HCT116 (cell line): ENCODE results near the gene ERAL1. TPM values are rescaled to one million over a fixed set of nuclear protein-coding genes. Genes with fewer than 3 reads are reported as not detected.

Source experiments
- ATAC-seq: fragments of 200-7000 bp; cut with Tn5 transposase; 2 replicates; pipeline ENCODE4 v1.9.1; 2020; ENCODE audit warnings: mild to moderate bottlenecking, moderate library complexity
- BruUV-seq: library from RNA; stranded (reverse); fragments of 400-500 nt; replicated peaks from 2 replicates; lab custom pipeline; 2021; lab: Mats Ljungman, UMichigan
- CTCF ChIA-PET: fragments of 300-600 bp; sonication (Branson Sonifier 250); formaldehyde crosslinking; loops from one replicate; lab custom pipeline; 2021; ENCODE audit warnings: antibody characterized with exemption; lab: Charles Lee
- POLR2A ChIA-PET: fragments of 300-600, 350-600 bp; sonication (Branson Sonifier 250); formaldehyde crosslinking; loops from one replicate; lab custom pipeline; 2021; ENCODE audit warnings: antibody characterized with exemption; lab: Charles Lee
- RAD21 ChIA-PET, 2 experiments: fragments of 300-600 bp; sonication (Branson Sonifier 250); formaldehyde crosslinking; loops; one replicate each; lab custom pipeline; 2023; ENCODE audit warnings: low total read pairs in 2 of 2; ENCODE audit not compliant: uncharacterized antibody in 2 of 2, unreplicated experiment in 2 of 2, low non-redundant PET in 1 of 2; lab: Charles Lee
- DNase-seq: peaks from one replicate; pipeline ENCODE4 v3.0.0-alpha.2; 2010; ENCODE audit warnings: low read depth, low spot score
- H2AFZ ChIP-seq: fragments of 200-600 bp; shearing (Covaris generic), sonication (generic); 2 replicates; pipeline ENCODE4 v1.6.1; 2017; ENCODE audit warnings: low read depth, mixed run types, mixed read lengths, antibody characterized with exemption, low read length; ENCODE audit not compliant: poor library complexity, severe bottlenecking
- H3K27ac ChIP-seq: 2 replicates; pipeline ENCODE4 v1.5.1; 2012; ENCODE audit warnings: low read depth, low read length
- H3K27me3 ChIP-seq: fragments of 200-600 bp; sonication (generic); 2 replicates; pipeline ENCODE4 v1.6.1; 2016; ENCODE audit warnings: mixed run types, low read length, mixed read lengths; ENCODE audit not compliant: insufficient read depth
- H3K36me3 ChIP-seq, 2 experiments: fragments of 200-500 bp in 1 of 2; fragments of 200-600 bp in 1 of 2; sonication (Bioruptor generic) in 1 of 2; sonication (generic) in 1 of 2; 2 replicates each; pipeline versions ENCODE4 v1.5.1 to v1.6.1; 2014 to 2016; ENCODE audit warnings: low read length in 2 of 2, inconsistent platforms in 1 of 2, mixed read lengths in 1 of 2, mixed run types in 1 of 2; ENCODE audit not compliant: insufficient read depth in 2 of 2, control insufficient read depth in 1 of 2
- H3K4me1 ChIP-seq, 2 experiments: fragments of 200-600 bp in 1 of 2; sonication (generic) in 1 of 2; 2 replicates each; pipeline versions ENCODE4 v1.5.1 to v1.6.1; 2012 to 2017; ENCODE audit warnings: low read length in 2 of 2, inconsistent platforms in 1 of 2, mild to moderate bottlenecking in 1 of 2, mixed read lengths in 1 of 2, mixed run types in 1 of 2, moderate library complexity in 1 of 2; ENCODE audit not compliant: insufficient read depth in 2 of 2, control insufficient read depth in 1 of 2
- H3K4me2 ChIP-seq: fragments of 200-600 bp; sonication (generic); 2 replicates; pipeline ENCODE4 v1.6.1; 2017; ENCODE audit warnings: mixed run types, low read length, mixed read lengths
- H3K4me3 ChIP-seq, 2 experiments: fragments of 200-600 bp in 1 of 2; sonication (generic) in 1 of 2; replicated peaks in 1 of 2; 2 replicates each; pipeline ENCODE4 v1.5.1; 2011 to 2016; ENCODE audit warnings: low read length in 2 of 2, control low read depth in 1 of 2, low read depth in 1 of 2, mild to moderate bottlenecking in 1 of 2, mixed read lengths in 1 of 2, mixed run types in 1 of 2
- H3K79me2 ChIP-seq: fragments of 200-600 bp; sonication (generic); 2 replicates; pipeline ENCODE4 v1.6.1; 2017; ENCODE audit warnings: mild to moderate bottlenecking, mixed run types, low read length, moderate library complexity, mixed read lengths; ENCODE audit not compliant: insufficient read depth
- H3K9ac ChIP-seq: fragments of 200-600 bp; sonication (generic); 2 replicates; pipeline ENCODE4 v1.6.1; 2016; ENCODE audit warnings: low read length, mixed read lengths
- H3K9me2 ChIP-seq: fragments of 200-600 bp; sonication (generic), shearing (Covaris generic); 2 replicates; pipeline ENCODE4 v1.6.1; 2017; ENCODE audit warnings: mixed run types, mild to moderate bottlenecking, moderate library complexity; ENCODE audit not compliant: insufficient read depth
- H3K9me3 ChIP-seq, 2 experiments: fragments of 200-500 bp in 1 of 2; fragments of 200-600 bp in 1 of 2; sonication (Bioruptor generic) in 1 of 2; sonication (generic) in 1 of 2; 2 replicates each; pipeline ENCODE4 v1.6.1; 2014 to 2017; ENCODE audit warnings: low read length in 2 of 2, mixed read lengths in 2 of 2, inconsistent platforms in 1 of 2, low read depth in 1 of 2, mild to moderate bottlenecking in 1 of 2, mixed run types in 1 of 2, moderate library complexity in 1 of 2; ENCODE audit not compliant: control insufficient read depth in 1 of 2, insufficient read depth in 1 of 2
- H4K20me1 ChIP-seq: fragments of 200-600 bp; sonication (generic), shearing (Covaris generic); 2 replicates; pipeline ENCODE4 v1.6.1; 2017; ENCODE audit warnings: mixed run types, mild to moderate bottlenecking, moderate library complexity; ENCODE audit not compliant: insufficient read depth
- CBX3 ChIP-seq: IDR thresholded peaks from 2 replicates; pipeline ENCODE4 v1.6.1; 2012; ENCODE audit warnings: low read depth
- CEBPB ChIP-seq: IDR thresholded peaks from 2 replicates; pipeline ENCODE4 v1.6.1; 2012; ENCODE audit warnings: low read depth
- ELF1 ChIP-seq: IDR thresholded peaks from 2 replicates; pipeline ENCODE4 v1.6.1; 2012; ENCODE audit warnings: low read depth, borderline replicate concordance
- FOSL1 ChIP-seq: IDR thresholded peaks from 2 replicates; pipeline ENCODE4 v1.6.1; 2012; ENCODE audit warnings: low read depth
- JUND ChIP-seq: IDR thresholded peaks from 2 replicates; pipeline ENCODE4 v1.6.1; 2012
- POLR2A ChIP-seq: IDR thresholded peaks from 2 replicates; pipeline ENCODE4 v1.7.0; 2011; ENCODE audit warnings: borderline replicate concordance; ENCODE audit not compliant: insufficient read depth, insufficient read length; ENCODE audit errors: extremely low read depth
- RAD21 ChIP-seq: IDR thresholded peaks from 2 replicates; pipeline ENCODE4 v1.6.1; 2012; ENCODE audit warnings: low read depth, mild to moderate bottlenecking
- SP1 ChIP-seq: IDR thresholded peaks from 2 replicates; pipeline ENCODE4 v1.6.1; 2012; ENCODE audit warnings: low read depth
- YY1 ChIP-seq: IDR thresholded peaks from 2 replicates; pipeline ENCODE4 v1.6.1; 2011; ENCODE audit warnings: low read length, low read depth, moderate library complexity, mild to moderate bottlenecking; ENCODE audit not compliant: insufficient replicate concordance; ENCODE audit errors: extremely low read depth
- ZFX ChIP-seq: fragments of 450-650 bp; IDR thresholded peaks from 2 replicates; pipeline ENCODE4 v1.6.1; 2017
- ZNF274 ChIP-seq: fragments of 200-500 bp; sonication (Bioruptor generic); IDR thresholded peaks from 2 replicates; pipeline ENCODE4 v1.6.1; 2014; ENCODE audit warnings: mild to moderate bottlenecking, low read depth, low read length, inconsistent platforms
- intact Hi-C: fragments of 100-400 bp; cut with micrococcal nuclease; formaldehyde crosslinking; loops from 2 replicates; pipeline ENCODE4 v1.10.0; 2022
- total RNA-seq: library from RNA; stranded (reverse); gene quantifications from one replicate; pipeline ENCODE4 v1.2.1, GENCODE V29; 2021; ENCODE audit not compliant: unreplicated experiment
- TF ChIP-seq, protein P1 (sequence below): IDR thresholded peaks from 2 replicates; pipeline ENCODE4 v1.6.1; 2012; ENCODE audit warnings: low read depth
- TF ChIP-seq, protein P2 (sequence below): IDR thresholded peaks from 2 replicates; pipeline ENCODE4 v1.6.1; 2012
- TF ChIP-seq, protein P3 (sequence below): IDR thresholded peaks from 2 replicates; pipeline ENCODE4 v1.6.1; 2011; ENCODE audit warnings: mild to moderate bottlenecking, low read length, moderate library complexity; ENCODE audit not compliant: insufficient replicate concordance; ENCODE audit errors: extremely low read depth
- TF ChIP-seq, protein P4 (sequence below): IDR thresholded peaks from 2 replicates; pipeline ENCODE4 v1.6.1; 2012

The ERAL1 gene
- total RNA-seq, 1 experiment from 2014 or later: 52.0 TPM

DNA sequence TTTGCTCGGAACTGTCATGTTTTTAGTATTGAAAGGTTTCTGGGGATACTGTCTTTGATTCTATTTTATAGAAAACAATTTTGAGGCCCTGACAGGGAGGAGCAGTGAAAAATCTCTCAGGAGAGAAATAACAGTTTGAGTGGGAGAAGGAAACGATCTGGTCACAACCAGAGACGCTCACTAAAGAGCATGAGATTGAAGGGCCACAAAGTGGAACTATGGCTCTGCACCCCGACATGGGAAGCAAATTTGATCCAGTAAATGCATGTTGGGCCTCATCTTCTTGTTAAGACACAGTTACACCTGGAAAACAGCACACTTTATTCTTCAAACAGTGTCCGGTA lies 492 bp downstream of the ERAL1 start:
- CTCF ChIA-PET: no interaction called here
- 0 out of 2 replicates have a peak, but pooled peaks have one; percentile 31 for TF ChIP-seq ZFX
- TF ChIP-seq, protein P1, sequence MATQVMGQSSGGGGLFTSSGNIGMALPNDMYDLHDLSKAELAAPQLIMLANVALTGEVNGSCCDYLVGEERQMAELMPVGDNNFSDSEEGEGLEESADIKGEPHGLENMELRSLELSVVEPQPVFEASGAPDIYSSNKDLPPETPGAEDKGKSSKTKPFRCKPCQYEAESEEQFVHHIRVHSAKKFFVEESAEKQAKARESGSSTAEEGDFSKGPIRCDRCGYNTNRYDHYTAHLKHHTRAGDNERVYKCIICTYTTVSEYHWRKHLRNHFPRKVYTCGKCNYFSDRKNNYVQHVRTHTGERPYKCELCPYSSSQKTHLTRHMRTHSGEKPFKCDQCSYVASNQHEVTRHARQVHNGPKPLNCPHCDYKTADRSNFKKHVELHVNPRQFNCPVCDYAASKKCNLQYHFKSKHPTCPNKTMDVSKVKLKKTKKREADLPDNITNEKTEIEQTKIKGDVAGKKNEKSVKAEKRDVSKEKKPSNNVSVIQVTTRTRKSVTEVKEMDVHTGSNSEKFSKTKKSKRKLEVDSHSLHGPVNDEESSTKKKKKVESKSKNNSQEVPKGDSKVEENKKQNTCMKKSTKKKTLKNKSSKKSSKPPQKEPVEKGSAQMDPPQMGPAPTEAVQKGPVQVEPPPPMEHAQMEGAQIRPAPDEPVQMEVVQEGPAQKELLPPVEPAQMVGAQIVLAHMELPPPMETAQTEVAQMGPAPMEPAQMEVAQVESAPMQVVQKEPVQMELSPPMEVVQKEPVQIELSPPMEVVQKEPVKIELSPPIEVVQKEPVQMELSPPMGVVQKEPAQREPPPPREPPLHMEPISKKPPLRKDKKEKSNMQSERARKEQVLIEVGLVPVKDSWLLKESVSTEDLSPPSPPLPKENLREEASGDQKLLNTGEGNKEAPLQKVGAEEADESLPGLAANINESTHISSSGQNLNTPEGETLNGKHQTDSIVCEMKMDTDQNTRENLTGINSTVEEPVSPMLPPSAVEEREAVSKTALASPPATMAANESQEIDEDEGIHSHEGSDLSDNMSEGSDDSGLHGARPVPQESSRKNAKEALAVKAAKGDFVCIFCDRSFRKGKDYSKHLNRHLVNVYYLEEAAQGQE: no peak
- intact Hi-C loops: no loop called here
- POLR2A ChIA-PET: interaction anchor here (1.5 kb wide), 1 partner anchor 135 kb away, joined by 3 read pairs; the partner anchor contains the start of gene RPL23A
- H3K27ac ChIP-seq: peak overlapping the region; percentile 45
- no peak overlapping the region for H2AFZ ChIP-seq
- H3K36me3 ChIP-seq: peaks cover 9 to 10% of the 10 kb centered on the region in 2 experiments; a peak in 3 of 4 replicates
- H3K9me2 ChIP-seq: no peaks in the 10 kb centered on the region
- peak overlapping the region; percentile 61 to 96 for H3K4me3 ChIP-seq
- no peak for DNase-seq
- H3K4me1 ChIP-seq: peaks cover 7 to 16% of the 10 kb centered on the region in 2 experiments; a peak in 3 of 4 replicates
- TSS peak; percentile 81 for BruUV-seq
- peaks cover 16% of the 10 kb centered on the region for H3K79me2 ChIP-seq
- peak overlapping the region; percentile 91 for H3K9ac ChIP-seq
- no peaks in the 10 kb centered on the region for H3K9me3 ChIP-seq
- ATAC-seq: no peak
- H3K27me3 ChIP-seq: no peaks in the 10 kb centered on the region
- H3K4me2 ChIP-seq: peak overlapping the region; percentile 100
- RAD21 ChIA-PET: interaction anchor here in 1 of 2 experiments (1.1 kb wide), 1 partner anchor 91 kb away, joined by 3 read pairs; no protein-coding TSS in a partner anchor
- no peaks in the 10 kb centered on the region for H4K20me1 ChIP-seq

DNA sequence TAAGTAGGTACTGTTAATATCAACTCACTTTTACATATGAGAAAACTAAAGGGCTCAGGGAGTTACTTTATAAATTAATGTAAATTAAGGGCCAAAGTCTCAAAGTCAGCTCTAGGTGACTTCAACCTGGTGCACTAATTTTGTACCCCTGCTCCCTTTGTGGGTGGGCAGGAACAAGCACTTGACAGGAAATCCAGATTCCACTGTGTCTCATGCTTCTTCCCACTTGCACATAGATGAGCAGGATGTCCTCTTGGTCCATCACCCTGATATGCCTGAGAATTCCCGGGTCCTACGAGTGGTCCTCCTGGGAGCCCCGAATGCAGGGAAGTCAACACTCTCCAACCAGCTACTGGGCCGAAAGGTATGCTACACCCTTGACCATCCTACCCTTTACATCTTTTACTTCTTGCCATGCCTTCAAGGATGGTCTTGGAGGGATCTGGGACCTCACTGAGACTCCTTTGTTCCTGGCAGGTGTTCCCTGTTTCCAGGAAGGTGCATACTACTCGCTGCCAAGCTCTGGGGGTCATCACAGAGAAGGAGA lies 1.3 kb downstream of the ERAL1 start:
- H3K9me3 ChIP-seq: no peaks in the 10 kb centered on the region
- H3K9ac ChIP-seq: peak overlapping the region; percentile 91
- POLR2A ChIA-PET: interaction anchor here (1.5 kb wide), 1 partner anchor 136 kb away, joined by 3 read pairs; the partner anchor contains the start of gene RPL23A
- intact Hi-C loops: no loop called here
- H3K4me3 ChIP-seq: peak overlapping the region; percentile 61 to 96
- H3K4me2 ChIP-seq: peak overlapping the region; percentile 100
- H3K36me3 ChIP-seq: peaks cover 9 to 17% of the 10 kb centered on the region in 2 experiments; a peak in 3 of 4 replicates
- H2AFZ ChIP-seq: no peak overlapping the region
- ATAC-seq (no peak), DNase-seq (no peak)
- H3K4me1 ChIP-seq: peaks cover 7 to 16% of the 10 kb centered on the region in 2 experiments; a peak in 3 of 4 replicates
- no peaks in the 10 kb centered on the region for H3K27me3 ChIP-seq
- peaks cover 16% of the 10 kb centered on the region for H3K79me2 ChIP-seq
- H4K20me1 ChIP-seq: no peaks in the 10 kb centered on the region
- H3K9me2 ChIP-seq: no peaks in the 10 kb centered on the region
- CTCF ChIA-PET: no interaction called here
- H3K27ac ChIP-seq: no peak overlapping the region
- BruUV-seq: no TSS peak
- RAD21 ChIA-PET: interaction anchor here in 1 of 2 experiments (1.1 kb wide), 1 partner anchor 92 kb away, joined by 3 read pairs; no protein-coding TSS in a partner anchor
- TF ChIP-seq JUND (no peak), FOSL1 (no peak), ZNF274 (no peak), SP1 (no peak), CBX3 (no peak), ELF1 (no peak), ZFX (no peak), RAD21 (no peak), CEBPB (no peak), POLR2A (no peak), YY1 (no peak)
- TF ChIP-seq, protein P2, sequence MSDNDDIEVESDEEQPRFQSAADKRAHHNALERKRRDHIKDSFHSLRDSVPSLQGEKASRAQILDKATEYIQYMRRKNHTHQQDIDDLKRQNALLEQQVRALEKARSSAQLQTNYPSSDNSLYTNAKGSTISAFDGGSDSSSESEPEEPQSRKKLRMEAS: no peak
- TF ChIP-seq, protein P3, sequence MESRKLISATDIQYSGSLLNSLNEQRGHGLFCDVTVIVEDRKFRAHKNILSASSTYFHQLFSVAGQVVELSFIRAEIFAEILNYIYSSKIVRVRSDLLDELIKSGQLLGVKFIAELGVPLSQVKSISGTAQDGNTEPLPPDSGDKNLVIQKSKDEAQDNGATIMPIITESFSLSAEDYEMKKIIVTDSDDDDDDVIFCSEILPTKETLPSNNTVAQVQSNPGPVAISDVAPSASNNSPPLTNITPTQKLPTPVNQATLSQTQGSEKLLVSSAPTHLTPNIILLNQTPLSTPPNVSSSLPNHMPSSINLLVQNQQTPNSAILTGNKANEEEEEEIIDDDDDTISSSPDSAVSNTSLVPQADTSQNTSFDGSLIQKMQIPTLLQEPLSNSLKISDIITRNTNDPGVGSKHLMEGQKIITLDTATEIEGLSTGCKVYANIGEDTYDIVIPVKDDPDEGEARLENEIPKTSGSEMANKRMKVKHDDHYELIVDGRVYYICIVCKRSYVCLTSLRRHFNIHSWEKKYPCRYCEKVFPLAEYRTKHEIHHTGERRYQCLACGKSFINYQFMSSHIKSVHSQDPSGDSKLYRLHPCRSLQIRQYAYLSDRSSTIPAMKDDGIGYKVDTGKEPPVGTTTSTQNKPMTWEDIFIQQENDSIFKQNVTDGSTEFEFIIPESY: no peak
- TF ChIP-seq, protein P4, sequence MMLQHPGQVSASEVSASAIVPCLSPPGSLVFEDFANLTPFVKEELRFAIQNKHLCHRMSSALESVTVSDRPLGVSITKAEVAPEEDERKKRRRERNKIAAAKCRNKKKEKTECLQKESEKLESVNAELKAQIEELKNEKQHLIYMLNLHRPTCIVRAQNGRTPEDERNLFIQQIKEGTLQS: no peak
